Fibroblast of the conjunctiva (primary cell): ENCODE results near the gene ABHD17A.

Experiments used
- DNase-seq: peaks from one replicate; pipeline ENCODE4 v3.0.0-alpha.2; 2010; ENCODE audit warnings: low read depth

Gene ABHD17A

DNA sequence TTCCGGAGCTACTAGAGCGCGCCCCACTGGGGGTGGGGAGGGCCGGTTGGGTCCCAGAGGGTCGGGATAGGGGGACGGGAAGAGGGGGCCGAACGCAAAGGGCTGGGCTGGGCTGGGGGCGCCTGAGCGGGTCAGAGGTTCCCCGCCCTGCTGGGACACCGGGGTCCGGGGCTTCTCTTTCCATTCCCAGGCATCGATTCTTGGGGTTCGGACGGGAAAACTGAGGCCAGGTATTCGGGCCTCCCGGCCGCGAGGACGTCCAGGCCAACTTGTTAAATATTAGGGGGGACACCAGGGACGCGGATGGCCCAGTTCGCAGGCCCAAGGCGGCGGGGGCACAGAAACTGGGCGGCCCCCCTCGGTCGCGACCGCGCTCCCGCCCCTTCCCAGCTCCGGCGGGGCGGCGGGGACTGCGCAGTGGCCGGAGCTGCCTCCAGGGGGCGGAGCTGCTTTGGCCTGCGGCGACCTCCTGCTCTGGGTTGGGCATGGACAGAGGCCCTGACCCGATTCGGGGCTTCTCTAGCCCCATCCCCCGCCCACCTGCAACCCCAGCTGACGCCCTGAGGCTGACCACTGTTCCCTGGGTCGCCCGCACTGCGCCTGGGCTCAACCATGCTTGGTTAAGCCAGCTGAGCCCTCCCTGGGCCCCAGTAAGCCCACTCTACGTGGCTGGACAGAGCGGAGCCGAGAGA, 20.7 kb downstream of the ABHD17A start:
- DNase-seq: peak; percentile 22

DNA sequence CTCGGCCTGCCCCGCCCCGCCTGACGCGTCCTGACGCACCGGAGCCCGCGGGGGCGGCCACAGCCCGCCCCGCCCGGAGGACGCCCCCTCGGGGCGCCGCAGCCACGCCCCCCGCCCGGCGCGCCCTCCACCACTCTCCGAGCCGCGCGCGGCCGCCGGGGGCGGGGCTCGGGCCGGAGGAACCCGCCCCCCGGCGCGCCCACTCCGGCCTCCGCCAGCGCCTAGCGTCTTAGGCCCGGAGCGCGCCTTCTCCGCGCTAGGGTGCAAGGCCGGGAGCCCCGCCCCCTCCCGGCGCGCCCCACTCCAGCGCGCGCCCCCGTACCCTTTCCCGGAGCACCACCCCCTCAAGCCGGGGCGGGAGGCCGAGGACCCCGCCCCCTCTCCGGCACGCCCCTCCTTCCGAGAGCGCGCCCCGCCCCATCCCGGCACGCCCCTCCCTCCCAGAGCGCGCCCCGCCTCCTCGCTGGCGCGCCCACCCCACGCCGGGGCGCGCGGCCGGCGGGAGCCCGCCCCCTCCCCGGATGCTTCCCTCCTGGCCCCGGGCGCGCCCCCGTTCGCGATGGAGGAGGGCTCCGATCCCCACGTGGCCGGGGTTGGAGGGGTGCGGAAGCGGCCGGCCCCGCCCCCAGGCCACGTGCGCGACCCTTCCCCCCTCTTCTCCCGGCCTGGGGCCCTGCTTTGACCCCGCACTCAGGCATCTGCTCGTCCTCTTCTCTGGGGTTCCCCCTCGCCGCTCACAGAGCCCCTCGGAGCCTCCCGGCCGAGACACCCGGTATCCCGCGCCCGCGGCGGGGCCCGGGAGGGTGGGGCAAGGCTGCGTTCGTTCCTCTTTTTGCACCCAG, 21.4 kb downstream of the ABHD17A start:
- peak; percentile 85 for DNase-seq

DNA sequence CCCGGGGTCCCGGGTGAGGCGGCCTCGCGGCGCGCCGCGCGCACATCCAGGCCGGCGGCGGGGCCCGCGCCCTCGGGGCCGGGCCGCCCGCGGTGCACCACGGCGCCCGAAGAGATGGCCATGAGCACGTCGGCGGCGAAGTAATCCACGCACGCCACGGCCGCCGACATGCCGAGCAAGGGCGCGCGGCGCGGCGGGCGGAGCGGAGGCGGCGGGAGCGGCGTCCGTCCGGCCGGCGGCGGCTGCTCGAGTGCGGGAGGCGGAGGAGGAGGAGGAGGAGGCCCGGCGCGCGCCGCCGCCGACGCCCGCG, 22.0 kb downstream of the ABHD17A start, which contains the start of gene KLF16:
KLF16 (minus strand) TSS at position 252 of the 310 bp plus-strand sequence; CDS start at position 170, 82 bp downstream.
- DNase-seq: no peak

DNA sequence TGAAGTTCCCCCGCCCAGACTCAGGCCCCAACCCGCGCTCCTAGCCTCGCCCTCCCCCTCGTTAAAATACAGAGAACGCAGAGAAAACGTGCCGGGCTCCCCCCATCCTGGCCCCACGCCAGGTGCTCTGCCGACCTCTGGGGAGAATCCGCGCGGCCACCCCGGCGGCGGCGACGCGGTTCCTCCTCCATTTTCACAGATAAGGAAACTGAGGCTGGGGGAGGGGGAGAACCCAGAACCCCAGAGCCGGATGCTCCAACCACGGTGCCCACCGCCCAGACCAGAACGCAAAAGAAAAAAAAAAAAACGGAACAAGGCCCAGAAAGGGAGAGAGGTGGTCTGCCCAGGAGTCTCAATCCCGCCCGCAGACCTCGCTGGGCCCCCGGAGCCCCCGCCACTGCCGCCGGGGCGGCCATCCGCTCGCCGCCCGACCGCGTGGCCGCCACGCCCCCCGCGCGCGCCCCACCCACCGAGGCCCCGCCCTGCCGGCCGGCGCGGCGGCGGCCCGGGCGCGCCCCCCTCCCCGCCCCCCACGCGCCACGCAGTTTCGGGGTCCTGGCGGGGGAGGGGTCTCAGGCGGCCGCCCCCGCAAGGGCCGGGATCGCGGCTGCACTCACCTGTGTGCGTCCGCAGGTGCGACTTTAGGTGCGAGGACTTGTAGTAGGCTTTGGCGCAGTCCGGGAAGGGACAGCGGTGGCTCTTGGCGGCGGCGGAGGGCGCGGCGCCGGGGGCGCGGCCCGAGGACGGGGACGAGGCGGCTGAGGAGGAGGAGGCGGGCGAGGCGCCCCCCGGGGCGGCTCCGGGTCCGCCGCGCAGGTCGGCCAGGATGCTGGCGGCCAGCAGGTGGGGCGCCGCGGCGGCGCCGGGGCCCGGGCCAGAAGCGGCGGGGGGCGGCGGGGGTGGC, 22.6 kb downstream of the ABHD17A start:
- no peak for DNase-seq

DNA sequence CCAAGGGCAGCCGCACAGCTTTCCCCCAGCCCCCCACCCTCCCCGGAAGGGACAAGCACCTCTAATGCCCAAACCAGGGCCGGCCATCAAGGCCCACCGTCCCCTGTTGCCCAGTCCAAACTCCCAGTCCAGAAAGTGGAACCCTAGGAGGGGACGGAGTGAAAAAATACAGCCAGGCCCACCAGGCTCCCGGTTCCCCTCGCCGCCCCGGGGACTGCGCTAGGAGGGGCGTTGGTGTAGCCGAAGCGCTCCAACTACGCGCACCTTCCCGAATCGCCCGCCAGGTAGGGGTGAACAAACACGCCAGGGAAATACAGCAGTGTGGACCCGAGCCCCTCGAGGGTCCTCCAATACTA, 23.2 kb downstream of the ABHD17A start:
- no peak for DNase-seq

DNA sequence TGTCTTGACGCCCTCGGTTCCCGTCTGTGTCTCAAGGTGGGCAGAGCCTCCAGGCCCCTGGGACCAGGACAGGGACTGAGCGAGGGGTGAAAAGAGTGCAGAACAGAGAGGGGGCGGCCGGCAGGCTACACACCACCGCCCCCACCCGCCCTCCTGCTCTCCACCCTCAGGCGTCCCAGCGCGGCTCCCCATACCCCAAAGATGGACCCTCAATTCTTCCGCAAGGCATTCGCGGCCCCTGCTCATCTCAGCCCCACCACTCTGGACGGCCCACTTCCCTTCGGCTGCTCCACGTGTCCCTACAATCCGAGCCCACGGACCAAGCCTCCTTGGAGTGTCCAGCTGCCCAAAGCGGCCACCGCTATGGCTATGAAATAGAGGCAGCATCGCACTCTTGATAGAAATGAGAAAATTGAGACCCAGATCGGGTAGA, 23.7 kb downstream of the ABHD17A start:
- DNase-seq: no peak

DNA sequence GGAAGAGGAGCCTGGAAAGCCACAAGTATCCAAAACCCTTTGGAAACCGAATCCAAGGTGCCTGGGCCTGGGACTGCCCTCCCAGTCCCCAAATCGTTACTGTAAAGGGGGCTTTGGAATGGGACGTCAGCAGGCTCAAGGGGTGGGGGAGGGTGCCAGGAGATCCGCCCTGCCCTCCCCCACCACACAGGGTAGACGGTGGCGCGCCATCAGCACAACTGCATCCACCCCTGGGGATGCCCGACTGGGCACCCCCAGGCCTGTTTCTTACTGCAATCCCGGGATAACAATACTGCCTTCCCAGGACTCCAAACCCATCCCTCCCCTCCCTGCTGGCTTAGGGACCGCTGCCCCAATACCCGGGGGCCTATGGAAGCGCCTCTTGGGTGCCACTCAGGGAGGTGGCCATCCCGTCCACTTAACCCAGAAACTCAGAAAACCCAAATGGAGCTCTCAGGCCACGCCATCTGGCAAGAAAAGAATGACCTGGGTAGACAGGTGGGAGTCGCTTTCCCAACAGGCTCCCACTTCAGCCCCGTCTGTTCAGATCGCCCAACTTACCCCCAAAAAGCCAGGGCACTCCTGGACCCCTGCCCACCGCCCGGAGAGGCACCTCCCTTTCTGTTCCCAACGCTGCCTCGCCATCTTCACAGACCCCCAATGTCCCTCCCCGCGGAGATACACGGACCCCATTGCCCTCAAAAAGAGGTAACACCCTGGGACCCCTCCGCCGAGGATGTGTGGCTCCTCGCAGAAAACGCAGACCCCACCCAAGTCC, 24.3 kb downstream of the ABHD17A start:
- no peak for DNase-seq

DNA sequence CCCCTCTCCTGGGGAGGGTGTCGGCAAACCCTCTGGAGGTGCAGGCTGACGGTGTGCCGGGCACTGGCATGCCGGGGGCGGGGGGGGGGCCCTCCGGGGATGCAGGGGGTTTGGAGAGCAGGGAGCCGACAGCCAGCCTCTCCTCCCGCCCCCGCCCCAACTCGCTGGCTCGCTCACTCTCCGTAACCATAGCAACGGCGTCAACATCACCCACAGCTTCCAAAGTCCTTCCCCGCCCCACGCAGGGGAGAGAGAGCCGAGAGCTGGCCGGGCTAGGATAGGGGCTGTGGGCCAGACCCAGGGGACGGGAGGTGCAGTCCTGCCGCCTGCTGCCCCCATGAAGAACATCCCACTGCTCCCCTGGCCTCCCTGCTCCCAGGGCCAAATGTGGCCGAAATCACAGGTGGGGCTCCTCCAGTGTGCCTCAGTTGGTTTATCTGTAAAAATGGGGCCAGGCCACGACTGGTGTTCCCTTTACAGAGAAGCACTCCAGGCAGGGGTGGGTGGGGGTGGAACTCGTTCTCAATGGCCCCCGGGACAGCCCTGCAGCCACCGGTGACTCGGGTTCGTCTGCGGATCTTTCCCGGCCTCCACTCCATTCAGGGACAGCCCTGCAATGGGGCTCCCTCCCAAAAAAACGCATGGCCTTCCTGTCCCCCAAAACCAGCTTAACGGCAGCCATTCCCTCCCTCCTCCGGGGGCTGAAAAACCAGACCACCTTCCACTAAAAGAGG, 25.1 kb downstream of the ABHD17A start:
- DNase-seq: peak; percentile 75

DNA sequence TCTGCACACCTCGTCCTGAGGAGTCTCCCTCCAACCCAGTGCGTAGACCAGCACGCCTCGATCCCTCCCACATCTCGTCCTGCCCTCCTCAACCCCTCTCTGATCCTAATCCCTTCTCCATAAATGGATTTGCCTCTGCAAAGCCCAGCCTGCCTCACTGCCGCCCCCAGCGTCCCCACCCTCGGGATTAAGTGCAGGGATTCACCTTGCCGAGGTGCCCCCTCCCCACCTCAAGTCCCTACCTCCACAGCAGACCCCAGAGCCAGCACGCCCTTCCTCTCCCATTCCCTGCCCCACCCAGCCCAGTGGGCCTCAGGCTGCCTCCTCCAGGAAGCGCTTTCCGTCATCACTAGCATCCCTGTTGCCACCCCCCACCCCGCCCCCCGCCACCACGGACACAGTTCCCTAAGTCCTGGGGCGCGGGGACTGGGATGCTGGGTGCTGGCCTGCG, 25.9 kb downstream of the ABHD17A start:
- DNase-seq: no peak

DNA sequence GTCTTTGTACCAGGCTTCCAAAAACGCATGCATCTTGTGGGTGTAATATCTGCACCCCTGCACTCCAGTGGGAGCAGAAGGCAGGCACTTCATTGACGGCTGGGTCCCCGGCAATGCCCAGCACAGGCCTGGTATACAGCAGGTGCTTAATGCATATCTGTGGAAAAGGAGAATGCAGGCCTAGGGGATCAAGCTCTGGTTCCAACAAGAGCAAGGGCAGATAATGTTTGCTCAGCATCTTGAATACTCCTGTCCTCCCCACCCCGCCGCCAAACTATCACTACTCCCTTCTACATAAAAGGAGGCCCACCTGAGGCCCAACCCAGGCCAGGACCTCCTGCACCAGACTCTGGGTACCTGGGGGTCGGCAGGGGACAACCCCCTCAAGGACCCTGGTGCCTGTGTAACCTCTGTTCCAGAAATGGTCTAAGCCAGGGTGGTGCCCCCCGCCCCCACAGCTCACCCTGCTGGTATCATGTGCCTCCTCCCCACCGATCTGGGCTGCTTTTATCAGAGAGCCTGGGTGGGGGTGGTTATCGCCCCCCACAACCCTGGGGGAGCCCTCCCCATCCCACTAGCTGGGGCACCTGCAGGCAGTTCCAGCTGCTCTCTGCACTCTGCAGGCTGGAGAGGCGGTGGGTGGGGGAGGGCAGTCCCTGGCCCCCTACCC, 26.7 kb downstream of the ABHD17A start:
- no peak for DNase-seq

DNA sequence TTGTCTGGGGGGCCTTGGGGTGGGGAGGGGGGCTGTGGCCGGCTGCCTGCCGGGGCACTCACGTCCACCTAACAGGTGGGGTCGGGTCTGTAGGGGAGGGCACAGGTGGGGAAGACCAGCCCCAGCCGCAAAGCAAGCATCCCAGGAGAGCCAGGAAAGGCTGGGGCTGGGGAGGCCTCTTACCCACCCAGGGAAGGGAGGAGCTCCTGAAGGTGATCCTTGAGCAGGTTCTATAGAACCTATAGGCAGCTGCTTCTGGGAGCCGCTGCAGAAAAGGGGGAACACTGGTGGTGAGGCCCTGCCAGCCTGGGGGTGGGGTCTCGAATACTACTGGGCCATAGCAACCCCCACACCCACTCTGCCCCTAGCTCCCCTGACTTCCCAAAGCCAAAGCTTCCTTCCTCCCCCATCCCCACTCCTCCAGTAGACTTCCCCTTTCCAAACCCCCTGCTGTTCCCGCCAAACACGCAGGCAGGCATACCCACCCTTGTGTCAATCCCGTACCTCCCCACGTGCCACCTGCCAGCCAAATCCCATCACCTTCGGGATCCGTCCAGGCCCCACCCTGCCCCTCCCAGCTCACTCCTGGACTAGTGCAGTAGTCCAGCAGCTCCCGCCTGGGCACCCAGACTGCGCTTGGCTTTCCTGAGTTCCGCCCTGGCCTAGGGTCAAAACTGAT, 27.5 kb downstream of the ABHD17A start:
- no peak for DNase-seq

DNA sequence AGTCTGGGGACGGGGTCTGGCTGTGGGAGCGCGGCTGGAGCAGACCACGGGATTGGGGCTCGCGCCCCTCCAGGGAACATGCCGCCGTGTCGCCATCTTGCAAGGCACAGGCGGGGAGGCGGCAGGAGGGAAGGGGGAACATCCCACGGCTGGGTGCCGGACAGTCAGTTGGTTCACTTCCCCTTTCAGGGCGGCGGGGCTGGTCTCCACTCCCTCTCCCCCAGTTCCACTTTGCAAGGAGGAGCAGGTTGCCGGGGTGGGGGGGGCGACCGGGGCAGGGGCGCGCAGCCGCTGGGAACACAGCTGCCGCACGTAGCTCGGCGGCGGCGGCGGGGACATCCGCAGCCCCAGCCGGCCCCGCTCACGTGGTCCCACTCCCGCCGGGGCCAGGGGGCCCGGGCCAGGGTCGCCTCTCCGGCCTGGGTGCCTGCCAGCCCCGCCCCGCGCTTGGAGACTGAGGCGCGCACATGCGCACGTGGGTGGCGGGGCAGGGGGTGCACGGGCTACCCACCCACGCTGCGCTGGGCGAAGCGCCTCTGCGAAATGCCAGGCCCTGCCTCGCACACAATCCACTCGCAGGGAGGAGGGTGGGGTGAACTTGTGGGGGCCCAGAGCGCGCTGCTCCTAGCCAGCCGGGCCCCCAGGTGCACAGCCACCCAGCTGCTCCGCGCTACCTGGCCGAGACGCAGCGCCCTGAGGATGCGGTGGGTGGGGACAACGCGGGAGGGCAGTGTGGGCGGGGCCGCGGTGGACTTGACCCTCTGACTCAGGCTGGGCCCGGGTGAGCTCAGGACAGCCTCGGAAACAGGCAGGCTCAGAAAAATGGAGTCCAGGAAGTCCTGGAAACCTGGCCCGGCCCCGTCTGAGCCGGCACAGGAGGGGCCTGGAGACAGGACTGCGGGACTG, 28.3 kb downstream of the ABHD17A start:
- peak; percentile 38 for DNase-seq

DNA sequence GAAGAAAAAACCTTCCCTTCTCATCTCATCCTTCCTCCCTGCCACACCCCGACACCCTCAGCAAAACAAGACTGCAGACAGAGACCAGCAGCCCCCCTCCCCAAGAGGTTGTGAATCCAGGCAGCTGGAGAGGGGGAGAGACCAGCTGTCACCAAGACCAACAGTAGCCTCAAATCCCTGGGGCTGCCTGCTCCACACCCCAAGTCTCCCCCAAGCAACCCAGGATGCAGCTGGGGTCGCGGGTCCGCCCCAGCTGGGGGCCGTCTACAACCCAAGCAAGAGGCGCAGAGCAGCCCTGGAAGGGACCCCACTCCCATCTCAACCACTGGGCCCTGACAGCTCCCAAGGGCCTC, 29.0 kb downstream of the ABHD17A start:
- DNase-seq: no peak

DNA sequence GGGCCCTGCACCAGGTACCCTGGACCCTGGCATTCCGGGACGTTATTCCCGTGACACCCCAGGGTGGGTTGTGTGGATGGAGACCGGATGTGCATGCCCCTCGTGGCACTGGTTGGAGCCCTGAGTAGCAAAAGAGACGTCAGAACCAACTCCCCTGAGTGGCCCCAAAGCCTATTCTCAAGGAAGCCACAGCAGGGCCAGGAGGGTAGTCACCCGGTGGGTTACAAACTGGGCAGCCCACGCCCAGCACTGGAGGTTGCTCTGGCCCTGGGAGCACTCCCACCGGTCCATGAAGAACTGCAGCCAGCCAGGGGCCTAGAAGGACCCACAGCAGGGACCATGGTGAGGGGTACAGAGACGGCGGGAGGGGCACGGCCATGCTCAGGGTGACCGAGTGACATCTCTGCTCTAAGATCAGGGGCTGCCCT, 29.5 kb downstream of the ABHD17A start:
- DNase-seq: no peak

DNA sequence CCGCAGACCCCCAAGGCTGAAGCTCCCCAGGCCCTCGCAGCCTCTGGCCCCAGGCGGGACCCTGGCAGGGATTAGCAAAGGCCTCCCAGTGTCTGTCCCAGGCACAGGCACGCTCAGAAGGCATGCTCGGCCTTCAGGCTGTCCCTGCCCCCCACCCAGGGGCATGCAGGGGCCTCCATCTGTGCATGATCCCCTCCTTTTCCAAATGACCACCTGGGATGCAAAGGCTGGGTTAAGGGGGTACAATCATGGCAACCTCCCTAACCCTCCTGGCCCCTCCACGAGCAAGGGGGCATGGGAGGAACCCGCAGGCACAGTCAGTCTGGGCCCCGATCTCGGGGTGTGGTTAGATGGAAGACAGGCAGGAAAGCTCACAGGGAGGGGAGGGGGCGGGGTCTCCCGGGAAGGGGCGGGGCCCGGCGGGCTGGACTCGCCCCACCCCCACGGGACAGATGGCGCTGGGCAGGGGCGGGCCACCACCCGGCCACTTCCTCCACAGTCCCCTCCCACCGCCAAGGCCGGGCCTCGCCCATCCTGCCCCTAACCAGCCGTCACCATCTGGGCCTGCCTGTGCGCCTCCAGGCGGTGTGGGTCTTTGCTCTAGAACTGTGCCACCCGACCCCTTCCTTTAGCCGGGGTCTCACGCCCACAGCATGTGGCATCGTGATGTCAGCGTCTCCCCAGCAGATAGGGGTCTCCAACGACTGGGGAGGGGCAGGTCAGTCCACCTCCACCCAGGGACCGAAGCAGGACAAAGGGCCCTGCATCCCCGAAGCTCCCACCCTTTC, 30.1 kb downstream of the ABHD17A start:
- DNase-seq: peak; percentile 81

DNA sequence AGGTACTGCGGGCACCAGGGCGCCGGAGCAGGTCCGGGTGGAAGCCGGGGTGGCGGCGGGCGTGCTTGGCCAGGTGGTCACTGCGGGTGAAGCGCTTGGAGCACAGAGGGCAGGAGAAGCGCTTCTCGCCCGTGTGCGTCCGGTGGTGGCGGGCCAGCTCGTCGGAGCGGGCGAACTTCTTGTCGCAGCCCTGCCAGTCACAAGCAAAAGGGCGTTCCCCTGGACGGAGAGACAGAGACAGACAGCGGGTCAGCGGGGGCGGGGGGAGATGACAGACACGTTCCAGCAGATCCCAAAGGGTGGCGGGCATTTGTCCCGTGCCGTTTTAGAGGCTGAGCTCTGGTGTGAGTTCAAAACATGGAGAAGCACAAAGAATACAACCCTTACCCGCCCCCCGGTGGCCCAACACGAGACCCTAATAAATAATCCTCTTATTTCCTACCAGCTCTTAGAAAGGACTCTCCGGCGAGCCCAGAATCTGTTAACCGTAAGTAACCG, 30.7 kb downstream of the ABHD17A start:
- no peak for DNase-seq

DNA sequence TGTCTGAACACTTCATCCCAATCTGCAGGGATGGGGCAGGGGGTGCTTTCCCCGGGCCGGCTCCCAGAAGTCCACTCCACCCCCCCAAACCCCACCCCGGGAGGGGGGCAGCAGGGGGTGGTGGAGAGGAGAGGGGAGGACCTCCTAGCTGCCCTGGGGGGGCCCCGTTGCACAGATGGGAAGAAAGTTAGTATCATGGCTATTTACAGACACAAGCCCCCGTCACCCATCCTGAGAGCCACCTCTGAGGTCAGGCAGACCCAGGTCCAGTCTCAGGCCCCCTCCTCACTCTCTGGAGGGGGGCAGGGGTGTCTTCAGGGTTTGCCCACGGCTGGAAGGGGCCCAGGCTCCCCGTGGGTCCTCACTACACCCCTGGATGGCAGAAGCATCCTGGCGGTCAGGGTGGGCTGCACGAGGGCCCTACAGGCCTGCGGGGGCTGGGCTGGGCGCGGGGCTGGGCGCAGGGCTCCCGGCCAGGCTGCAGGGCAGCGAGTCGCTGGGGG, 31.2 kb downstream of the ABHD17A start:
- DNase-seq: no peak
